SU-DHL-6 (cell line): Measurements from ENCODE around the gene C2CD2L.

Experiments used
- CTCF ChIP-seq: fragments of 200-600 bp; sonication (generic); IDR thresholded peaks from one replicate; pipeline ENCODE4 v1.5.1; 2017; ENCODE audit warnings: antibody characterized with exemption, mild to moderate bottlenecking, low read length, moderate library complexity; ENCODE audit not compliant: insufficient read depth, poor library complexity, severe bottlenecking
- EZH2phosphoT487 ChIP-seq: fragments of 200-600 bp; sonication (generic), shearing (Covaris generic); conservative IDR thresholded peaks from 2 replicates; pipeline ENCODE4 v1.6.1; 2018; ENCODE audit warnings: mild to moderate bottlenecking, antibody characterized with exemption, low read length, moderate library complexity, mixed read lengths

DNA sequence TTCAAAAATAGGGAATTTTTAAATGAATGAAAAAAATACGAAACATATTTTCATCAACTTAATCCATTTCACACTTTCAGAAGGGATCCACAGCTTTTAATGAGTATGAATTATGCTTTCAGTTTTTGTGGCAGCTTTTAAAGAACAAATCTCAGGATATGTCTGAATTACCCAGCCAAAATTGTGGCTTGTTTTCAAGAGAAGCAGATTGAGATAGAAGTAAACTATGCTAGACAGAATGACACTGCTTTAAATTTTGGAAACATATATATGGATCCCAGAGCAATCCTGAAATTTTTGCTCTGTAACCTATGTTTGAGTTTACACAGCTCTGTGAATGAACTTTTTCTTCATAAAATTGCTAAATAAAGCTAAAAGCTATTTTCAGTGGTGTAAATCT is 11.8 kb downstream of the C2CD2L start:
- TF ChIP-seq CTCF (no peak), EZH2phosphoT487 (no peak)
